ENCODE measurements around the gene MYL11. TPM values are rescaled to one million over a fixed set of nuclear protein-coding genes. Genes with fewer than 3 reads are reported as not detected.

Gene MYL11
- total RNA-seq, 2 experiments from 2014 or later: 0.87 to 1.2 TPM

DNA sequence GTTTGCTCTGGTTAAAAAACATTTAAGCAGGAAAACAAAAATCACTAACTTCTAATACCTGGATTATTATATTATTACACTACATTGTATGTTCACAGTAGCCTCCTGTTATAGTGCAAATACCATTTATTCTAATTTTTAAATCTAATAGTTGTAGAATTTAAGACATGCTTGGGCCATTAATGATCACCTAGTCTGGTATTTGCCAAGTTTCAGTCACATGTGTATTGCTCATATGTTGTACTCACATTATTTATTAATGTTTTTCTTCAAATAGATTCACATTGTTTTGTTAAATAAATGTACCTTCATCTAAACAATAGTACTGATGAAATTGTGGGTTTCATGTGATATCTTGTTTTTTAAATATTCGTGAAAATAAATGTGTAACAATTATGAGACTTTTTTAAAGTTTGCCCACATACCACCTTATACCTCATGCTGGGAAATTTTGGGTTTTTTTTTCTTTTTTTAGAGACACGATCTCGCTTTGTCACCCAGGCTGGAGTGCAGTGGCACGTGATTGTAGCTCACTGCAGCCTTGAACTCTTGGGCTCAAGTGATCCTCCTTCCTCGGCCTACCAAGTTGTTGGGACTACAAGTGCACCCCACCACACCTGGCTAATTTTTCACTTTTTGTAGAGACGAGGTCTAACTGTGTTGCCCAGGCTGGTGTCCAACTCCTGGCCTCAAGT lies 38.7 kb downstream of the MYL11 start:
- Mint-ChIP-seq H3K27ac (peak overlapping the region; percentile 30), H3K4me3 (no peak overlapping the region), H3K4me1 (ENCODE audit: low read depth) (peaks cover 42% of the 10 kb centered on the region), H3K9me3 (no peaks in the 10 kb centered on the region), H3K36me3 (ENCODE audit: low read depth) (peaks cover 33% of the 10 kb centered on the region), H3K27me3 (no peaks in the 10 kb centered on the region)
- ChIA-PET POLR2A (no interaction called here), CTCF (interaction anchor here (2.1 kb wide), 1 partner anchor 17 kb away, joined by 9 read pairs; the partner anchor contains the start of gene DCTPP1)
- no peak for TF ChIP-seq CTCF (IDR thresholded peaks at IDR 0.05)
- intact Hi-C loops (cut with micrococcal nuclease): no loop called here
- no peak for ATAC-seq
- no peak for DNase-seq

DNA sequence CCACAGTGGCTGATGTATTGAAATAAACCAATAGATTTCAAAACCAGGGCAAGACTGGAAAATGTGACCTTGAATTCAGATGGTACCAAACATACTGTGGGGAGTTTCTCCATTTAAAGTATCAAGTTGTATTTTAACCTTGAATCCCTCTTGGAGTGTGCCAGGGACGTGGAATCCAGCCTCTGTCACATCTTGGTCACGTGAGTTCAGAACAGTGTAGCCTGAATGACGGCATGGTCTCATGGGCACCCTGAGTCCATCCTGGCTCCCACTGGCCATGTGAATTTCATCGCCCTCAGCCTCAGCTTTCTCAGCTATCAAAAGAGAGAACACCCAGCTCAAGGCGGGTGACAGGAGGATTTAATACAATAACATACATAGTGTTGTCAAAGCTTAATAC lies 39.6 kb downstream of the MYL11 start:
- no peak for TF ChIP-seq CTCF (IDR thresholded peaks at IDR 0.05)
- H3K27ac Mint-ChIP-seq: peak overlapping the region; percentile 3
- ChIA-PET POLR2A (interaction anchor here (0.8 kb wide), 1 partner anchor 10 kb away, joined by 4 read pairs; no protein-coding TSS in a partner anchor), CTCF (interaction anchor here (1.1 kb wide), 1 partner anchor 201 kb away, joined by 3 read pairs; no protein-coding TSS in a partner anchor)
- H3K27me3 Mint-ChIP-seq: no peaks in the 10 kb centered on the region
- peaks cover 37% of the 10 kb centered on the region for H3K4me1 Mint-ChIP-seq (ENCODE audit: low read depth)
- H3K4me3 Mint-ChIP-seq: no peak overlapping the region
- intact Hi-C loops (cut with micrococcal nuclease): no loop called here
- ATAC-seq (no peak), DNase-seq (no peak)
- H3K9me3 Mint-ChIP-seq: no peaks in the 10 kb centered on the region
- peaks cover 38% of the 10 kb centered on the region for H3K36me3 Mint-ChIP-seq (ENCODE audit: low read depth)

DNA sequence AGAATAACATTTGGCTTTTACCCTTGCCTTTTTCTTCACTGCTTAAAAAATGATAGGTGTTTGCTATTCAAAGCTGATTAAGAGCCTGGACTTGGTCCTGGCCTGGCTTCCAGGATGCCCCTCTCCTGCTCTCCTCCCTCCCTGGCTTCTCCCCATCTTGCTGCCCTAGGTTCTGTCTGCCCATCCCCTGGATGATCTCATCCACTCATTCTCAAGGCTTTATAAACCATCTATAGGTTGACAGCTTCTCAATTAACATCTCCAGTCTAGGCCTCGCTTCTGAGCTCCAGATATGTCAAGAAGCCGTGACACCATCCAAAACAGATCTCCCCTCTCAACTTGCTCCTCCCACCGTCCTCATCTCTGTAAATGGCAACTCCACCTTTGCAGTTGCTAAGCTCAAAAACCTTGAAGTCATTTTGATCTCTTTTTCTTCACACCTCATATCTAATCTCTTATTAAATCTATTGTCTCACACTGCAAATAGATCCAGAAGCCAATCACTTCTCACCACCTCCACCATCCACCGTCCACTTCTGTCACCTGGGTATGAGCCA lies 41.5 kb downstream of the MYL11 start:
- Mint-ChIP-seq H3K4me1 (ENCODE audit: low read depth) (peaks cover 32% of the 10 kb centered on the region), H3K27ac (no peak overlapping the region), H3K27me3 (no peaks in the 10 kb centered on the region), H3K36me3 (ENCODE audit: low read depth) (peaks cover 45% of the 10 kb centered on the region), H3K9me3 (no peaks in the 10 kb centered on the region), H3K4me3 (no peak overlapping the region)
- TF ChIP-seq CTCF (IDR thresholded peaks at IDR 0.05): no peak
- ChIA-PET POLR2A (interaction anchor here (1.2 to 4.2 kb wide), 6 partner anchors 10 to 119 kb away, joined by 3 to 38 read pairs (median 6); partner anchors contain the start of genes DCTPP1 and ZNF771), CTCF (interaction anchor here (1.1 to 3.6 kb wide), 6 partner anchors 8 to 199 kb away, joined by 3 to 36 read pairs (median 4); partner anchors contain the start of genes DCTPP1 and ZNF771)
- ATAC-seq (no peak), DNase-seq (no peak)
- intact Hi-C loops (cut with micrococcal nuclease): no loop called here

GRCh38 chr16:30416624-30417528 lies 42.3 kb downstream of the MYL11 start:
- CTCF ChIA-PET: interaction anchor here (0.7 to 3.6 kb wide), 14 partner anchors 9 to 199 kb away, joined by 3 to 36 read pairs (median 4); partner anchors contain the start of genes DCTPP1 and ZNF771
- Mint-ChIP-seq H3K4me3 (peak overlapping the region; percentile 36), H3K27ac (peak overlapping the region; percentile 12), H3K36me3 (ENCODE audit: low read depth) (peaks cover 44% of the 10 kb centered on the region), H3K27me3 (no peaks in the 10 kb centered on the region), H3K4me1 (ENCODE audit: low read depth) (peaks cover 34% of the 10 kb centered on the region), H3K9me3 (no peaks in the 10 kb centered on the region)
- intact Hi-C loops (cut with micrococcal nuclease): no loop called here
- no peak for TF ChIP-seq CTCF (IDR thresholded peaks at IDR 0.05)
- POLR2A ChIA-PET: interaction anchor here (0.7 to 4.2 kb wide), 18 partner anchors 9 to 458 kb away, joined by 3 to 38 read pairs (median 4); partner anchors contain the start of genes ALDOA, DCTPP1 and ZNF771
- no peak for DNase-seq
- ATAC-seq: no peak
